Neural cell (in vitro differentiated cells): ENCODE data around the gene LCN2.

ENCODE experiments used
- EZH2 ChIP-seq: fragments of 200-600, 300-800 bp; shearing (Covaris generic), sonication (generic); IDR thresholded peaks from 2 replicates; pipeline ENCODE4 v1.6.1; 2014; ENCODE audit warnings: antibody characterized with exemption, low read length, borderline replicate concordance, mild to moderate bottlenecking; ENCODE audit not compliant: insufficient read depth, poor library complexity, severe bottlenecking
- POLR2AphosphoS5 ChIP-seq: IDR thresholded peaks from 2 replicates; pipeline ENCODE4 v1.6.1; 2012
- RAD21 ChIP-seq: fragments of 450-650 bp; conservative IDR thresholded peaks from 2 replicates; pipeline ENCODE4 v1.6.1; 2014; ENCODE audit warnings: antibody characterized with exemption, mild to moderate bottlenecking, moderate library complexity
- SMC3 ChIP-seq: fragments of 450-650 bp; conservative IDR thresholded peaks from 2 replicates; pipeline ENCODE4 v1.6.1; 2014; ENCODE audit warnings: antibody characterized with exemption, mild to moderate bottlenecking, moderate library complexity; ENCODE audit not compliant: poor library complexity
- TAF1 ChIP-seq: IDR thresholded peaks from 2 replicates; pipeline ENCODE4 v1.6.1; 2012; ENCODE audit warnings: low read depth
- TF ChIP-seq, protein P1 (sequence below): fragments of 450-650 bp; IDR thresholded peaks from 2 replicates; pipeline ENCODE4 v1.5.1; 2014; ENCODE audit warnings: antibody characterized with exemption, mild to moderate bottlenecking, moderate library complexity; ENCODE audit not compliant: poor library complexity, severe bottlenecking
- TF ChIP-seq, protein P2 (sequence below): IDR thresholded peaks from 2 replicates; pipeline ENCODE4 v1.6.1; 2012; ENCODE audit warnings: borderline replicate concordance

DNA sequence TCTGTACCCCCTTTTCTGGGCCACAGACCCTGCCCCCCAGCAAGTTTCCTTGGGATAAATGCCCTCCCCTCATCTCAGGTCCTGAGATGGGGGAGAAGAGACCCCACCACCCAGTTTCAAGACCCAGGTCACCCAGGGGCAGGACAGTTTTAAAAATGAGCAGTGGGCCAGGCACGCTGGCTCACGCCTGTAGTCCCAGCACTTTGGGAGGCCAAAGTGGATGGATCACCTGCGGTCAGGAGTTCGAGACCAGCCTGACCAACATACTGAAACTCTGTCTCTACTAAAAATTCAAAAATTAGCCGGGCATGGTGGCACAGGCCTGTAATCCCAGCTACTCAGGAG lies 27.8 kb upstream of the LCN2 start:
- TF ChIP-seq, protein P1, sequence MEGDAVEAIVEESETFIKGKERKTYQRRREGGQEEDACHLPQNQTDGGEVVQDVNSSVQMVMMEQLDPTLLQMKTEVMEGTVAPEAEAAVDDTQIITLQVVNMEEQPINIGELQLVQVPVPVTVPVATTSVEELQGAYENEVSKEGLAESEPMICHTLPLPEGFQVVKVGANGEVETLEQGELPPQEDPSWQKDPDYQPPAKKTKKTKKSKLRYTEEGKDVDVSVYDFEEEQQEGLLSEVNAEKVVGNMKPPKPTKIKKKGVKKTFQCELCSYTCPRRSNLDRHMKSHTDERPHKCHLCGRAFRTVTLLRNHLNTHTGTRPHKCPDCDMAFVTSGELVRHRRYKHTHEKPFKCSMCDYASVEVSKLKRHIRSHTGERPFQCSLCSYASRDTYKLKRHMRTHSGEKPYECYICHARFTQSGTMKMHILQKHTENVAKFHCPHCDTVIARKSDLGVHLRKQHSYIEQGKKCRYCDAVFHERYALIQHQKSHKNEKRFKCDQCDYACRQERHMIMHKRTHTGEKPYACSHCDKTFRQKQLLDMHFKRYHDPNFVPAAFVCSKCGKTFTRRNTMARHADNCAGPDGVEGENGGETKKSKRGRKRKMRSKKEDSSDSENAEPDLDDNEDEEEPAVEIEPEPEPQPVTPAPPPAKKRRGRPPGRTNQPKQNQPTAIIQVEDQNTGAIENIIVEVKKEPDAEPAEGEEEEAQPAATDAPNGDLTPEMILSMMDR = no peak
- TF ChIP-seq EZH2 (no peak), RAD21 (no peak), TAF1 (no peak), POLR2AphosphoS5 (no peak), SMC3 (no peak)
- TF ChIP-seq, protein P2, sequence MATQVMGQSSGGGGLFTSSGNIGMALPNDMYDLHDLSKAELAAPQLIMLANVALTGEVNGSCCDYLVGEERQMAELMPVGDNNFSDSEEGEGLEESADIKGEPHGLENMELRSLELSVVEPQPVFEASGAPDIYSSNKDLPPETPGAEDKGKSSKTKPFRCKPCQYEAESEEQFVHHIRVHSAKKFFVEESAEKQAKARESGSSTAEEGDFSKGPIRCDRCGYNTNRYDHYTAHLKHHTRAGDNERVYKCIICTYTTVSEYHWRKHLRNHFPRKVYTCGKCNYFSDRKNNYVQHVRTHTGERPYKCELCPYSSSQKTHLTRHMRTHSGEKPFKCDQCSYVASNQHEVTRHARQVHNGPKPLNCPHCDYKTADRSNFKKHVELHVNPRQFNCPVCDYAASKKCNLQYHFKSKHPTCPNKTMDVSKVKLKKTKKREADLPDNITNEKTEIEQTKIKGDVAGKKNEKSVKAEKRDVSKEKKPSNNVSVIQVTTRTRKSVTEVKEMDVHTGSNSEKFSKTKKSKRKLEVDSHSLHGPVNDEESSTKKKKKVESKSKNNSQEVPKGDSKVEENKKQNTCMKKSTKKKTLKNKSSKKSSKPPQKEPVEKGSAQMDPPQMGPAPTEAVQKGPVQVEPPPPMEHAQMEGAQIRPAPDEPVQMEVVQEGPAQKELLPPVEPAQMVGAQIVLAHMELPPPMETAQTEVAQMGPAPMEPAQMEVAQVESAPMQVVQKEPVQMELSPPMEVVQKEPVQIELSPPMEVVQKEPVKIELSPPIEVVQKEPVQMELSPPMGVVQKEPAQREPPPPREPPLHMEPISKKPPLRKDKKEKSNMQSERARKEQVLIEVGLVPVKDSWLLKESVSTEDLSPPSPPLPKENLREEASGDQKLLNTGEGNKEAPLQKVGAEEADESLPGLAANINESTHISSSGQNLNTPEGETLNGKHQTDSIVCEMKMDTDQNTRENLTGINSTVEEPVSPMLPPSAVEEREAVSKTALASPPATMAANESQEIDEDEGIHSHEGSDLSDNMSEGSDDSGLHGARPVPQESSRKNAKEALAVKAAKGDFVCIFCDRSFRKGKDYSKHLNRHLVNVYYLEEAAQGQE = no peak
